ENCODE data around the gene ZSWIM6.

Gene ZSWIM6

DNA sequence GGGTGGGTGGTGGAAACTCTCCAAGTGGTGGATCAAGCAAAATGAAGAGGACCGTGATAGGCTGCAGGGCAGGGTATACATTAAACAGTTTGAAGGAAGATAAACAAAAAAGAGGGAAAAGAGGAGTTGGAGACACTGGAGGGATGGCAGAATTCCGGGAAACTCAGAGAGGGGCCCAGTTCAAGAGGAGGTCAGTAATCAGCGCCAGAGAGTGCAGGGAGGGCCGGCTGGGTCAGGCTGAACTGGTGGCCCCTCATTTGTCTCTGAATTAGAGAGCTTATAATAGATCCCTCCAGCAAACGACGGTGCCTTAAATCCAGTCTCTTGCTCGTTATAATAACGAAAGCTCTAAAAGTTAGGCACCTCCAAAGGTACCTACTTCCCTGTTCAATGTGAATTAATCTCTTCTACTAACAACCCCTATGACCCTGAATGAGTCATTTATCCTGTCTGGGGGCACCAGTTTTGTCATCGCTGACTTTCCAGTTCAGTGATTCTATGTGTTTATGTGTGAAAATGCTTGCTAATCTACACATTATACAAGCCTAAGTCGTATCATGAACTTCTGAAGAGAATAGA lies 2.4 kb upstream of the ZSWIM6 start:
- no peak for TF ChIP-seq CTCF (conservative IDR thresholded peaks at IDR 0.05)
- TF ChIP-seq ZFX (IDR thresholded peaks at IDR 0.05) = no peak
- no peak overlapping the region for H3K27ac ChIP-seq

- no peak for TF ChIP-seq CTCF (conservative IDR thresholded peaks at IDR 0.05)
- TF ChIP-seq ZFX (IDR thresholded peaks at IDR 0.05) = no peak
- peak overlapping the region; percentile 53 for H3K27ac ChIP-seq
Measured at GRCh38 chr5:61330341-61330844, 1.7 kb upstream of the ZSWIM6 start.

- TF ChIP-seq ZFX (IDR thresholded peaks at IDR 0.05) (peak; percentile 59), CTCF (conservative IDR thresholded peaks at IDR 0.05) (peak; percentile 65)
- H3K27ac ChIP-seq = peak overlapping the region; percentile 53
Measured at GRCh38 chr5:61330845-61331406, 1.1 kb upstream of the ZSWIM6 start.

DNA sequence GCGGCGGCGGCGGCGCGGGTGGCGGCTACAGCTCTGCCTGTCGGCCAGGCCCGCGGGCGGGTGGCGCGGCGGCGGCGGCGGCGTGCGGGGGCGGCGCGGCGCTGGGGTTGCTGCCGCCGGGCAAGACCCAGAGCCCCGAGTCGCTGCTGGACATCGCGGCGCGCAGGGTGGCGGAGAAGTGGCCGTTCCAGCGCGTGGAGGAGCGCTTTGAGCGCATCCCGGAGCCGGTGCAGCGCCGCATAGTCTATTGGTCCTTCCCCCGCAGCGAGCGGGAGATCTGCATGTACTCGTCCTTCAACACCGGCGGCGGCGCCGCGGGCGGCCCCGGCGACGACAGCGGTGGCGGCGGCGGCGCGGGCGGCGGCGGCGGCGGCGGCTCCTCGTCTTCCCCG lies 296 bp downstream of the ZSWIM6 start:
- H3K27ac ChIP-seq = peak overlapping the region; percentile 39
- TF ChIP-seq ZFX (IDR thresholded peaks at IDR 0.05) (no peak), CTCF (conservative IDR thresholded peaks at IDR 0.05) (no peak)

DNA sequence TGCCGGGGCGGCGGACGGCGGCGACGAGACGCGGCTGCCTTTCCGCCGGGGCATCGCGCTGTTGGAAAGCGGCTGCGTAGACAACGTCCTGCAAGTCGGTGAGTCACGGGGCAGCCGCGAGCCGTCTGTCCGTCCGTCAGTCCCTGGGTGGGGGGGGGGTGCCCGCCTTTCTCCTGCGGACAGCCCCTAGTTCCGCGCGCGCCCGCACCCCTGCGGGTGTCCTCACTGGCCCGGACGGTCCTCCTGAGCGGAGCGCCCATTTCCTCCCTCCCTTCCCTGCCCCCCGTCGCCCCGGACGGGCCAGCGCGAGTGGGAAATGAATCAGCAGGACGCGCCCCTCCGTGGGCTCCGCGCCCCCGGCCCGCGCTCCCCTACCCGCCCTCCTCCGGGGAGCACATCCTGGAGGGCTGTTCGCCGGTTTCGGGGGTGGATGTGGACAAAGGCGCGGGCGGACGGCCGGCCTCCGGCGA lies 828 bp downstream of the ZSWIM6 start:
- H3K27ac ChIP-seq = peak overlapping the region; percentile 33; the same call in 1 of the 2 replicates

DNA sequence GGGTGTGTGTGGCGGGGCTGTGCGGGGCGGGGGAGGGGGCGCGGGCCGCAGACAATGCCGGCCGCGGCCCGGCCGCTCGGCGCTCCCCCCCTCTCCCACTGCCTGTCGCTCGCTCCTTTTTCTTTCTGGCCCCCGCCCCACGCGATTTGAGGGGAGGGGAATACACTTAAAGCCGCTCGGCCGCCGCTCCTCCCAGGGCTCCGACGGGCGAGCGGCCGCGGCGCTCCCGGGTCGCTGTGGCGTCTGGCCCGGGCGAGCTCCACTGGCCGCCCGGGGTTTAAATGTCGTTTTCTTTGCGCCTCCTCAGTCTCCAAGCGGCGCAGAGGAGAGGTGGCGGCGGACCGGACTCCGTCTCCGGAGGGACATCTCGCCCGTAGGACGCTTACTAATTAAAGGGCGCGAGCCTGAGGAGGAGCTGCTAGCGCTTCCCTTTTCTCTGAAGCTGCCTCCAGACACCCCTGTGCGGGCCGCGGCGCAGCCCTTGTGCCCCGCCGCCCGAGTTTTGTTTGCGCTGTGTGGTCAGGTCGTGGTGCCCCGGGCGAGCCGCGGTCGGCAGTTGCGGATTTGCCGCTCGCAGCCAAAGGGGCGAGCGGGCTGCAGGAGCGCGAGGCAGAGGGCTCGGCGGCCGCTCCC lies 1.4 kb downstream of the ZSWIM6 start:
- no peak; the same call in 1 of the 2 replicates for TF ChIP-seq CTCF (conservative IDR thresholded peaks at IDR 0.05)
- TF ChIP-seq ZFX (IDR thresholded peaks at IDR 0.05) = no peak
- H3K27ac ChIP-seq = peak overlapping the region; percentile 33; the same call in 1 of the 2 replicates

More for the DNA sequence above, 828 bp downstream of the ZSWIM6 start:
- TF ChIP-seq ZFX (IDR thresholded peaks at IDR 0.05) = no peak
- no peak for TF ChIP-seq CTCF (conservative IDR thresholded peaks at IDR 0.05)

Data from C4-2B (cell line).